SJSA1 (cell line): Measurements from ENCODE around the gene IPMK. TPM values are rescaled to one million over a fixed set of nuclear protein-coding genes. Genes with fewer than 3 reads are reported as not detected.
A peak's percentile ranks its signal among the peaks of the same experiment; 100 is the strongest.
"Not testable (repeated sequence)": the region's sequence is repeated elsewhere in the genome, so short reads cannot be mapped to it uniquely, and the experiment has no call there.

ENCODE experiments used
- DNase-seq, 2 experiments: peaks; one replicate each; pipeline ENCODE4 v3.0.0-alpha.2; 2015 to 2020; ENCODE audit warnings: low spot score in 2 of 2, low read depth in 1 of 2
- H3K27ac ChIP-seq: fragments of 250-450 bp; sonication (Bioruptor Pico); 2 replicates; pipeline ENCODE4 v1.5.1; 2020; ENCODE audit warnings: mild to moderate bottlenecking, moderate library complexity
- H3K27me3 ChIP-seq: fragments of 250-450 bp; sonication (Bioruptor Pico); replicated peaks from 2 replicates; pipeline ENCODE4 v1.5.1; 2020; ENCODE audit warnings: mild to moderate bottlenecking, moderate library complexity
- H3K36me3 ChIP-seq: fragments of 250-450 bp; sonication (Bioruptor Pico); 2 replicates; pipeline ENCODE4 v1.5.1; 2020; ENCODE audit warnings: mild to moderate bottlenecking
- H3K4me1 ChIP-seq: fragments of 250-450 bp; sonication (Bioruptor Pico); replicated peaks from 2 replicates; pipeline ENCODE4 v1.6.1; 2021; ENCODE audit warnings: mild to moderate bottlenecking
- H3K4me3 ChIP-seq: fragments of 250-450 bp; sonication (Bioruptor Pico); 2 replicates; pipeline ENCODE4 v1.5.1; 2020; ENCODE audit warnings: mild to moderate bottlenecking
- H3K9me3 ChIP-seq: fragments of 250-450 bp; sonication (Bioruptor Pico); replicated peaks from 2 replicates; pipeline ENCODE4 v1.5.1; 2020; ENCODE audit warnings: mild to moderate bottlenecking
- total RNA-seq: library from RNA; depleted of rRNA; stranded (reverse); fragments of >200 nt; shearing (Covaris generic); gene quantifications from 2 replicates; pipeline ENCODE4 v1.2.3, GENCODE V29; 2014

The IPMK gene
- total RNA-seq, 1 experiment from 2014 or later: 5.8 TPM

GRCh38 chr10:58229856-58230255 lies 37.8 kb downstream of the IPMK start:
- not testable (repeated sequence) for H3K4me1 ChIP-seq, DNase-seq, H3K36me3 ChIP-seq, H3K27ac ChIP-seq, H3K27me3 ChIP-seq, H3K9me3 ChIP-seq, H3K4me3 ChIP-seq

- Histone ChIP-seq H3K4me3 (no peak overlapping the region), H3K27ac (no peak overlapping the region), H3K9me3 (no peaks in the 10 kb centered on the region), H3K36me3 (peaks cover 5% of the 10 kb centered on the region; the same call in 1 of the 2 replicates), H3K27me3 (no peaks in the 10 kb centered on the region), H3K4me1 (no peaks in the 10 kb centered on the region)
- no peak for DNase-seq
Measured at GRCh38 chr10:58225654-58226053, 42.0 kb downstream of the IPMK start.

DNA sequence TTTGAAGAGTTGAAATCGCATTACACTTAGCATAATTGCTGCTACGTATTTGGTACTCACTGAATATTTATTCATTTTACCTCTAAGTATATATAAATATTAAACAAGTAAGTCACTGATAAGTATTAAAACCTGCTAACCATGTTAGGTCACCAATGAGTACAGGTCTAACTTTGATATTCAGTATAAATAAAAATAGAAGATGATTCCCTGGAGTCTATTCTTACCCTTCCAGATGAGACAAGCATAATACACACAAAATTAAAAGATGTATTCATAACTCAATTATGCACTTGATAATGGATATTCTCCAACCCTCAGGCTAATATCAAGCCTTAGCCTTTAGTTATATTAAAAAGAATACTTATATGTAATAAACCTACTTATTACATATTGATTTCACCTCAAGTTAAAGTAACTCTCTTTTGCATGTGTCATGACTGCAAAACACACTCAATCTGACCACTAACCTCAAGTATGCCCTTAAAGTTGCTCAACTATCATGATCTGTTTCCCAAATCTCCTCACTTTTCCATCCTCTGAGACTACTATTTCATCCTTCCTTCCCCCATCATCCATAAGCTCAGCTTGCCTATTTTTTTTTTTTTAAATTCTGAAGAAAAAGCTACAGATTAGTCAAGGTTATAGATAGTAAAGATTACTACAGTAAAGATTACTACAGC lies 46.8 kb downstream of the IPMK start:
- no peak for DNase-seq
- peaks cover 12% of the 10 kb centered on the region for H3K4me1 ChIP-seq
- H3K4me3 ChIP-seq: no peak overlapping the region
- no peaks in the 10 kb centered on the region for H3K9me3 ChIP-seq
- H3K27ac ChIP-seq: no peak overlapping the region
- H3K36me3 ChIP-seq: no peaks in the 10 kb centered on the region; the same call in 1 of the 2 replicates
- no peaks in the 10 kb centered on the region for H3K27me3 ChIP-seq

DNA sequence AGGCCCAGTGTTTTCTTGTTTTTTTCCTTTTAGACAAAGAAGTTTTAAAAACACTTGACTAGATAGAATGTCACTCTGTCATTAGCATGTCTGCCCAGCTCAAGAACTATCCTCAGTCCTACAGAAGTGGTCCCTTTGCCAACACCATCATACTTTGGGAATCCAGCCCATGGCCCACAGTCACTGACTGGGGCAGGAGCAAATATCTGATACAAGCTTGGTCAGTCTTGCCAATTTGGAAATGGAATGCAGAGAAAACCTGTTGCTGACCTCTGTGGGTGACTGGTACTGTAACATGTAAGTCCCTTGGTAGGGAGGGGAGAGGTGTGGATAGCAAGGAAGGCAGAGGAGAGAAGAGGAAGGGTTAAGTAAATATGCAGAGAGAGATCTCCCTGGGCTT lies 47.8 kb downstream of the IPMK start:
- no peak for DNase-seq
- H3K27me3 ChIP-seq: no peaks in the 10 kb centered on the region
- no peaks in the 10 kb centered on the region for H3K9me3 ChIP-seq
- no peaks in the 10 kb centered on the region for H3K36me3 ChIP-seq
- no peak overlapping the region for H3K27ac ChIP-seq
- H3K4me1 ChIP-seq: peaks cover 12% of the 10 kb centered on the region
- no peak overlapping the region for H3K4me3 ChIP-seq

DNA sequence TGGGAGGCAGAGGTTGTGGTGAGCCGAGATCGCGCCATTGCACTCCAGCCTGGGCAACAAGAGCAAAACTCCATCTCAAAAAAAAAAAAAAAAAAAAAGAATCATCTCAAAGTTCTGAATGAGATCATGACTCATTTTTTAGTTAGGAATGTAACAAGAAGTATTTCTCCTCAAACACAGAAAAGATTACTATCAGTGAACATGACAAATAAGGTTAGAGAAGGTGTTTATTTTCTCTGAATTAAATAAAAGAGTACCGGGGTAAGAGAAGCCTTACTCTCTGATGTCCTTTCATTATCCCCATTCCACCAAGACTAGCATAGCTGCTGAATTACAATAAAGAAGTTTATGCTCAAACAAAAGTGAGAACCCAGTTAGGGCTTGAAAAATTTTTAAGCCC lies 50.1 kb downstream of the IPMK start:
- peak in 1 of 2 experiments; percentile 64 for DNase-seq
- H3K4me3 ChIP-seq: no peak overlapping the region
- no peaks in the 10 kb centered on the region for H3K27me3 ChIP-seq
- peaks cover 12% of the 10 kb centered on the region for H3K4me1 ChIP-seq
- H3K36me3 ChIP-seq: peaks cover 2% of the 10 kb centered on the region
- no peaks in the 10 kb centered on the region for H3K9me3 ChIP-seq
- peak overlapping the region; percentile 36 for H3K27ac ChIP-seq

DNA sequence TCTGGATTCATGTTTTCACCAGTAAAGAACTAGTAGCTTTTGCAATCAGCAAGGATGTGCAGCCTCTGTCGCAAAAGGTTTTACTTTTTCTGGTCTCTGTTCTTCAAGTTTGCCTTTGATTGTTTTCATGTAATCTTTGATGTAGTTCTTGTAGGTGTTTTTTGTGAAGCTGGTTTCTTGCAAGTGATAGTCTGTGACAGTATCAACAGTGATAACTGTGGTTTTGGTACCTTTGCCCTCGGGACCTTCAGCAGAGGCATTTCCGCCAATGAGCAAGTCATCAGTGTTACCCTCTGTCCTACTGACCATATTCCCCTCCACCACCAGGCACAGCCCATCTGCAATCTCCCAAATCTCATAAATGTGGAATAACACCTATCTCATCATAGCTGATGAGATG lies 55.1 kb downstream of the IPMK start:
- no peaks in the 10 kb centered on the region for H3K27me3 ChIP-seq
- peaks cover 4% of the 10 kb centered on the region; the same call in 1 of the 2 replicates for H3K4me1 ChIP-seq
- DNase-seq: no peak
- H3K36me3 ChIP-seq: peaks cover 9% of the 10 kb centered on the region
- no peaks in the 10 kb centered on the region for H3K9me3 ChIP-seq
- no peak overlapping the region for H3K4me3 ChIP-seq
- no peak overlapping the region for H3K27ac ChIP-seq

- no peak for DNase-seq
Measured at GRCh38 chr10:58210160-58210559, 57.5 kb downstream of the IPMK start.

GRCh38 chr10:58209669-58210068 lies 58.0 kb downstream of the IPMK start:
- Histone ChIP-seq H3K9me3 (no peaks in the 10 kb centered on the region), H3K27ac (no peak overlapping the region), H3K27me3 (no peaks in the 10 kb centered on the region), H3K4me3 (no peak overlapping the region), H3K4me1 (no peaks in the 10 kb centered on the region), H3K36me3 (peaks cover 9% of the 10 kb centered on the region)
- DNase-seq: no peak

More at GRCh38 chr10:58210160-58210559, 57.5 kb downstream of the IPMK start:
- no peak overlapping the region for H3K4me3 ChIP-seq
- no peaks in the 10 kb centered on the region for H3K27me3 ChIP-seq
- no peaks in the 10 kb centered on the region for H3K9me3 ChIP-seq
- H3K4me1 ChIP-seq: no peaks in the 10 kb centered on the region
- no peak overlapping the region for H3K27ac ChIP-seq
- peaks cover 9% of the 10 kb centered on the region for H3K36me3 ChIP-seq

- H3K36me3 ChIP-seq: peaks cover 8% of the 10 kb centered on the region; the same call in 1 of the 2 replicates
- no peak overlapping the region for H3K27ac ChIP-seq
- H3K9me3 ChIP-seq: no peaks in the 10 kb centered on the region
- H3K4me3 ChIP-seq: no peak overlapping the region
- DNase-seq: no peak
- H3K27me3 ChIP-seq: no peaks in the 10 kb centered on the region
- no peaks in the 10 kb centered on the region for H3K4me1 ChIP-seq
Measured at GRCh38 chr10:58206251-58206650, 61.4 kb downstream of the IPMK start.

DNA sequence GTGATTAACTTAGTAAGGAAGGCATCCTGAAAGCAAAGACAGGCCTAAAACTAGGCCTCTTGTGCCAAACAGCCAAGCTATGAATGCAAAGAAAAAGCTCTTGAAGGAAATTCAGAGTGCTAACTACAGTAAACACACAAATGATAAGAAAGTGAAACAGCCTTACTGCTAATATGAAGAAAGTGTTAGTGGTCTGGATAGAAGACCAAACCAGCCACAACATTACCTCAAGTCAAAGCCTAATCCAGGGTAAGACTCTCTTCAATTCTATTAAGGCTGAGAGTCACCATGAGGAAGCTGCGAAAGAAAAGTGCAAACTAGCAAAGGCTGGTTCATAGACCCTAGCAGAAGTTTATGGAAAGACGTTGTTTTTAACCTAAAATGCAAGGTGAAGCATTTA lies 66.0 kb downstream of the IPMK start:
- Histone ChIP-seq H3K4me3 (no peak overlapping the region), H3K27me3 (no peaks in the 10 kb centered on the region), H3K4me1 (no peaks in the 10 kb centered on the region), H3K27ac (no peak overlapping the region), H3K9me3 (no peaks in the 10 kb centered on the region), H3K36me3 (peaks cover 8% of the 10 kb centered on the region; the same call in 1 of the 2 replicates)
- DNase-seq: no peak

DNA sequence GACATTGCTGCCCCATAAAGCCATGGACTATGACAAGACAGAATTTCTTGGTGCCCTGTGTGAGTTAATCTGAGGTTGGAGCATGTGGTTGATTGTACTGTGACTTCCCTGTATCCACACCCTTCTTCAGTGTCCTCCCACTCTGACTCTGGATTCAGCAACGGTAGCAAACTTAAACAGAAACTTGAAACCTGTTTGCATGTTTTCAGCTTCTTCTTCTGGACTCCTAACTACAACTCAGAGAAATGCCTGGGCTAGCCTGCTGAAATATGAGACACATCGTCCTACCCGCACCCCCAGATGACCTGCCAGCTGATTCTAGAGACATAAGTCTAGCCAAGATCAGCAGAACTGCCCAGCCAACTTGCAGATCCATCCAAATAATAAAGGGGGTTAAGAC lies 78.4 kb downstream of the IPMK start:
- Histone ChIP-seq H3K27me3 (no peaks in the 10 kb centered on the region), H3K27ac (no peak overlapping the region), H3K4me3 (no peak overlapping the region), H3K4me1 (no peaks in the 10 kb centered on the region), H3K9me3 (no peaks in the 10 kb centered on the region), H3K36me3 (no peaks in the 10 kb centered on the region)
- no peak for DNase-seq

GRCh38 chr10:58184120-58184670 lies 83.5 kb downstream of the IPMK start:
- no peak overlapping the region for H3K4me3 ChIP-seq
- no peak for DNase-seq
- H3K4me1 ChIP-seq: peaks cover 5% of the 10 kb centered on the region
- no peaks in the 10 kb centered on the region for H3K9me3 ChIP-seq
- H3K27ac ChIP-seq: no peak overlapping the region
- H3K27me3 ChIP-seq: no peaks in the 10 kb centered on the region
- H3K36me3 ChIP-seq: no peaks in the 10 kb centered on the region

- H3K9me3 ChIP-seq: no peaks in the 10 kb centered on the region
- H3K36me3 ChIP-seq: no peaks in the 10 kb centered on the region
- no peaks in the 10 kb centered on the region for H3K27me3 ChIP-seq
- DNase-seq: no peak
- H3K4me3 ChIP-seq: no peak overlapping the region
- H3K4me1 ChIP-seq: peaks cover 12% of the 10 kb centered on the region
- no peak overlapping the region for H3K27ac ChIP-seq
Measured at GRCh38 chr10:58180666-58181065, 87.0 kb downstream of the IPMK start.

DNA sequence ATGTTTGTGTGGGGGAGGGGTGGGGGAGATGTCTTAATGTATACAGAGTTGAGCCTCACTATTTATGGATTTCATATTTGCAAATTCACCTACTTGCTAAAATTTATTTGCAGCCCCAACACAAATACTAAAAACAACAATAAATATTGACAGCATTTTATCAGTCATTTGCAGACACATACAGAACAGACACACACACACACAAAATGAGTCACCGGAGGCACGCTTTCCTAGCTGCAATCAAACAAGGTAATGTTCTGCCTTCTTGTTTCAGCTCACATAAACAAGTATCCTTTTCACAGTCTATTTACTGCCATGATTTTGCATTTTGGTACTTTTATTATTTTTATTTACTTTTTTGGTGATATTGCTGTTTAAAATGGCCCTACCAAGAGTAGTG lies 88.5 kb downstream of the IPMK start:
- H3K4me3 ChIP-seq: no peak overlapping the region
- H3K36me3 ChIP-seq: no peaks in the 10 kb centered on the region
- DNase-seq: peak in 1 of 2 experiments; percentile 18
- no peak overlapping the region for H3K27ac ChIP-seq
- H3K4me1 ChIP-seq: peaks cover 12% of the 10 kb centered on the region
- no peaks in the 10 kb centered on the region for H3K9me3 ChIP-seq
- H3K27me3 ChIP-seq: no peaks in the 10 kb centered on the region
